SH-SY5Y (cell line): ENCODE results near the gene GARIN1A.

Source experiments
- GATA2 ChIP-seq: IDR thresholded peaks from 2 replicates; pipeline ENCODE4 v1.6.1; 2011; ENCODE audit warnings: mild to moderate bottlenecking, low read depth, low read length
- GATA3 ChIP-seq: IDR thresholded peaks from 2 replicates; pipeline ENCODE4 v1.6.1; 2011; ENCODE audit warnings: low read depth, mild to moderate bottlenecking, low read length, moderate library complexity

DNA sequence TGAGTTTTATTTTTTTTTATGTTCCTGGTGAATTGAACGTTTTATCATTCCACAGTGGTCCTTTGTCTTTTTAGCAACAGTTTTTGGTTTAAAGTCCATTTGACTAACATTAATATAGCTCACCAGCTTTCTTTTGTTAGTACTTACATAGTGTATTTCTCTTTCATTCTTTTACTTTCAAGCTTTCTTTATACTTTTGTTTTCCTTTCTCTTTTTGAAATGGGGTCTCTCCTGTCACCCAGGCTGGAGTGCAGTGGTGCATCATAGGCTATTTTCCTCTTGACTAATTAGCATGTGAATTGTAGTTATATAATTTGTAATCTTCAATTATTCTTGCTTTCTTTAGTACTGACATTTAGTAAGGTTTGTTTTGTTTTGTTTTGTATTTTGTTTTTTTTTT, 27.8 kb downstream of the GARIN1A start:
- TF ChIP-seq GATA2 (no peak), GATA3 (no peak)
